Cardiac fibroblast (primary cell): ENCODE data around the gene GFOD2.

ENCODE experiments used
- DNase-seq, 2 donors: peaks; one replicate each; pipeline versions ENCODE4 v3.0.0 to v3.0.0-alpha.2; 2010; ENCODE audit warnings: low read depth in 2 of 2
- H3K4me3 ChIP-seq, 2 donors: replicated peaks in 1 of 2; 1 replicate in 1 of 2; 2 replicates in 1 of 2; pipeline ENCODE4 v1.5.1; 2011; ENCODE audit warnings: low read depth in 2 of 2, low read length in 2 of 2, mild to moderate bottlenecking in 2 of 2, moderate library complexity in 1 of 2
- CTCF ChIP-seq: IDR thresholded peaks from one replicate; pipeline ENCODE4 v1.5.1; 2011; ENCODE audit warnings: low read depth, mild to moderate bottlenecking, low read length, inconsistent platforms

The GFOD2 gene

GRCh38 chr16:67657751-67658518 lies 61.2 kb downstream of the GFOD2 start:
- H3K4me3 ChIP-seq, result no peak overlapping the region
- no peak for DNase-seq
- no peak for TF ChIP-seq CTCF

GRCh38 chr16:67657017-67657608 lies 62.0 kb downstream of the GFOD2 start:
- TF ChIP-seq CTCF, result no peak
- no peak overlapping the region for H3K4me3 ChIP-seq
- no peak for DNase-seq

GRCh38 chr16:67656344-67657016 lies 62.6 kb downstream of the GFOD2 start:
- no peak overlapping the region for H3K4me3 ChIP-seq
- TF ChIP-seq CTCF, result no peak
- DNase-seq, result no peak

- TF ChIP-seq CTCF, result no peak
Observed at GRCh38 chr16:67655363-67655762, 63.8 kb downstream of the GFOD2 start.

GRCh38 chr16:67654403-67654911 lies 64.7 kb downstream of the GFOD2 start:
- no peak for TF ChIP-seq CTCF
- no peak overlapping the region for H3K4me3 ChIP-seq
- no peak for DNase-seq

More at GRCh38 chr16:67655363-67655762, 63.8 kb downstream of the GFOD2 start:
- no peak for DNase-seq
- H3K4me3 ChIP-seq, result no peak overlapping the region

GRCh38 chr16:67653789-67654402 lies 65.2 kb downstream of the GFOD2 start:
- peak overlapping the region in 1 of 2 donors; percentile 43 for H3K4me3 ChIP-seq

More at GRCh38 chr16:67653789-67654402, 65.2 kb downstream of the GFOD2 start:
- TF ChIP-seq CTCF, result no peak
- no peak for DNase-seq
